ENCODE data around the gene PAQR8.

Gene PAQR8

GRCh38 chr6:52418606-52419005, 56.7 kb downstream of the PAQR8 start:
- Histone ChIP-seq H3K4me2 (ENCODE audit: insufficient read depth, low read length) (no peak overlapping the region), H4K20me1 (ENCODE audit: insufficient read depth, low read length) (no peaks in the 10 kb centered on the region), H3K9ac (ENCODE audit: low read depth, low read length) (no peak overlapping the region), H3K9me3 (ENCODE audit: insufficient read depth, low read length, severe bottlenecking) (no peaks in the 10 kb centered on the region), H3K79me2 (ENCODE audit: insufficient read depth, low read length) (peaks cover 5% of the 10 kb centered on the region; the same call in 1 of the 2 replicates), H3K4me1 (ENCODE audit: insufficient read depth, low read length) (peaks cover 29% of the 10 kb centered on the region), H3K27me3 (ENCODE audit: insufficient read depth, low read length, poor library complexity) (no peaks in the 10 kb centered on the region), H3K4me3 (ENCODE audit: low read depth in 1 of 2, low read length in 2 of 2) (no peak overlapping the region), H3K36me3 (ENCODE audit: insufficient read depth, low read length) (no peaks in the 10 kb centered on the region), H3K27ac (ENCODE audit: low read length) (no peak overlapping the region), H2AFZ (ENCODE audit: low read depth, low read length) (no peak overlapping the region)
- DNase-seq (no peak), ATAC-seq (ENCODE audit: insufficient read depth, low read depth) (no peak)
- TF ChIP-seq CTCF (IDR thresholded peaks at IDR 0.05; ENCODE audit: borderline replicate concordance, extremely low read depth, low read length, poor library complexity, severe bottlenecking) (no peak), EZH2 (IDR thresholded peaks at IDR 0.05; ENCODE audit: borderline replicate concordance, low read depth, low read length, severe bottlenecking) (no peak)

DNA sequence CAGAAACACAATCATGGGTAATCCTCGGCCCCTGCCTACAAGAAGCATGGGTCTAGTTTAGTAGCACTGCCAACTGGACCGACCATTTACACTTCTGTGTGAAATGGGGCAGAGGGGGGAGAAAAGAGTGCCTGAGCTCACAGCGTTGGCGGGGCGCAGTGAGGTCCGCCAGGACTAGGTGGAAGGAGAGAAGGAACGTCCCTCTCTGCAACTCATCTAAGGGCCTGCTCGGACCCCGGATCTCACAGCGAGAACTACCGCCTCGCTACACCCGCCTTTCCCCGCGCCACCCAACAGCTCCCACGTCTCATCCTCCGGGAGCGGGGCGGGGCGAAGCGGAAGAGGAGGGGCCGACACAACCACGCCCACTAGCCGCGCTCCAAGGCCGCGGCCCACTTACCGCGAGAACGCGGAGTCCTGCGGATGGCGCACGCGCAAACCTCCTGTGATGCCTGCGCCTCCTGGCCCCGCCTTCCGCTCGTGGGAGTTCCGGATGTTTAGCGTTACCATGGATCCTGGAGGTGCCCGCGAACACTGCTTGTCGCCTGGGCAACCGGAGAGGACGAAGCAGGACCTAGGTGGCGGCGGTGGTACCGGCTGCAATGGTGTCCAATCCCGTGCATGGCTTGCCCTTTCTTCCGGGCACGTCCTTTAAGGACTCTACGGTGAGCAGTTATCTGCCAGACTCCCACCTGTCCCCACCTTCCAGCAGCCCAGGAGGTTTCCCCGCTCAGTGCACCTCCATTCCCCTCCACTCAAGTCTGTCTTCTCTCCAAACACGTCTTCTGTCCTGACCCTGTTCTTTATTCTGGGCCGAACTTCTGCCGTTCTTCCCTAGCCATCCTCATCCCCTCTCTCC, 58.1 kb downstream of the PAQR8 start, which contains the start of gene EFHC1:
EFHC1 (plus strand) TSS at position 534 of the 859 bp plus-strand sequence; CDS start at position 603, 69 bp downstream.
- no peaks in the 10 kb centered on the region; the same call in 1 of the 2 replicates for H3K36me3 ChIP-seq (ENCODE audit: insufficient read depth, low read length)
- TF ChIP-seq CTCF (IDR thresholded peaks at IDR 0.05; ENCODE audit: borderline replicate concordance, extremely low read depth, low read length, poor library complexity, severe bottlenecking) (no peak), EZH2 (IDR thresholded peaks at IDR 0.05; ENCODE audit: borderline replicate concordance, low read depth, low read length, severe bottlenecking) (no peak)
- H3K79me2 ChIP-seq (ENCODE audit: insufficient read depth, low read length) = peaks cover 5% of the 10 kb centered on the region; the same call in 1 of the 2 replicates
- no peaks in the 10 kb centered on the region for H4K20me1 ChIP-seq (ENCODE audit: insufficient read depth, low read length)
- H3K4me2 ChIP-seq (ENCODE audit: insufficient read depth, low read length) = peak within 1 kb of the TSS; percentile 100
- peaks cover 29% of the 10 kb centered on the region for H3K4me1 ChIP-seq (ENCODE audit: insufficient read depth, low read length)
- no peaks in the 10 kb centered on the region for H3K9me3 ChIP-seq (ENCODE audit: insufficient read depth, low read length, severe bottlenecking)
- no peaks in the 10 kb centered on the region for H3K27me3 ChIP-seq (ENCODE audit: insufficient read depth, low read length, poor library complexity)
- peak within 1 kb of the TSS; percentile 82 for H3K9ac ChIP-seq (ENCODE audit: low read depth, low read length)
- peak; percentile 98 for DNase-seq
- peak within 1 kb of the TSS; percentile 92 for H3K27ac ChIP-seq (ENCODE audit: low read length)
- peak; percentile 91 for ATAC-seq (ENCODE audit: insufficient read depth, low read depth)
- peak within 1 kb of the TSS; percentile 85 for H2AFZ ChIP-seq (ENCODE audit: low read depth, low read length)
- peak within 1 kb of the TSS; percentile 67 to 99; a peak in 3 of 4 replicates for H3K4me3 ChIP-seq (ENCODE audit: low read depth in 1 of 2, low read length in 2 of 2)

- Histone ChIP-seq H3K27me3 (ENCODE audit: insufficient read depth, low read length, poor library complexity) (no peaks in the 10 kb centered on the region), H3K4me3 (ENCODE audit: low read depth in 1 of 2, low read length in 2 of 2) (peak overlapping the region; percentile 67 to 99; a peak in 3 of 4 replicates), H3K4me1 (ENCODE audit: insufficient read depth, low read length) (peaks cover 29% of the 10 kb centered on the region), H4K20me1 (ENCODE audit: insufficient read depth, low read length) (no peaks in the 10 kb centered on the region), H2AFZ (ENCODE audit: low read depth, low read length) (peak overlapping the region; percentile 85), H3K9me3 (ENCODE audit: insufficient read depth, low read length, severe bottlenecking) (no peaks in the 10 kb centered on the region), H3K4me2 (ENCODE audit: insufficient read depth, low read length) (peak overlapping the region; percentile 100), H3K79me2 (ENCODE audit: insufficient read depth, low read length) (peaks cover 5% of the 10 kb centered on the region; the same call in 1 of the 2 replicates), H3K27ac (ENCODE audit: low read length) (peak overlapping the region; percentile 48), H3K36me3 (ENCODE audit: insufficient read depth, low read length) (no peaks in the 10 kb centered on the region; the same call in 1 of the 2 replicates), H3K9ac (ENCODE audit: low read depth, low read length) (peak overlapping the region; percentile 82)
- no peak for TF ChIP-seq EZH2 (IDR thresholded peaks at IDR 0.05; ENCODE audit: borderline replicate concordance, low read depth, low read length, severe bottlenecking)
- ATAC-seq (ENCODE audit: insufficient read depth, low read depth) = no peak
- DNase-seq = no peak
Measured at GRCh38 chr6:52420668-52421358, 58.9 kb downstream of the PAQR8 start.

Measured in DND-41 (cell line).